Left renal pelvis (tissue), 4 donors: ENCODE results near the gene ING5. TPM values are rescaled to one million over a fixed set of nuclear protein-coding genes. Genes with fewer than 3 reads are reported as not detected.
"Not testable (repeated sequence)": the region's sequence is repeated elsewhere in the genome, so short reads cannot be mapped to it uniquely, and the experiment has no call there.

Experiments used
- DNase-seq, 4 donors: peaks; one replicate each; pipeline ENCODE4 v3.0.0-alpha.2; 2013; ENCODE audit warnings: low read depth in 4 of 4, low spot score in 3 of 4
- polyA plus RNA-seq, 4 donors: library from polyadenylated mRNA; unstranded; fragments of 120-200 nt; gene quantifications; one replicate each; pipeline ENCODE4 v1.2.1, GENCODE V29; 2013; ENCODE audit not compliant: insufficient read length in 4 of 4

ING5 gene
- polyA plus RNA-seq, 4 donors = 28.9 to 55.8 (median 38.9) TPM

DNA sequence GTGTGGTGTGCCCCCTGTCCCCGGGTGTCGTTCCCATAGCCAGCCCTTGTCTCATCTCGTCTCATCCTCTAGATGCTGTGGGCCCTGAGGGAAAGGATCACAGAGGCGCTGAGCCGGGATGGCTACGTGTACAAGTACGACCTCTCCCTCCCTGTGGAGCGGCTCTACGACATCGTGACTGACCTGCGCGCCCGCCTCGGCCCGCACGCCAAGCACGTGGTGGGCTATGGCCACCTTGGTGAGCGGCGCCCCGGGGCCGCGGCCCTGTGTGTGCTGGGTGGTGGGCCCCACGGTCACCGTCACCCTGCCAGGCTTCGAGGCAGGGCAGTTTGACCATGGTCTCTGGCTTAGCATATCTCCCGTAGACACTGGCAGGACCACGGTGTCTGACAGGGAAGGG, 53.9 kb downstream of the ING5 start:
- DNase-seq = no peak

DNA sequence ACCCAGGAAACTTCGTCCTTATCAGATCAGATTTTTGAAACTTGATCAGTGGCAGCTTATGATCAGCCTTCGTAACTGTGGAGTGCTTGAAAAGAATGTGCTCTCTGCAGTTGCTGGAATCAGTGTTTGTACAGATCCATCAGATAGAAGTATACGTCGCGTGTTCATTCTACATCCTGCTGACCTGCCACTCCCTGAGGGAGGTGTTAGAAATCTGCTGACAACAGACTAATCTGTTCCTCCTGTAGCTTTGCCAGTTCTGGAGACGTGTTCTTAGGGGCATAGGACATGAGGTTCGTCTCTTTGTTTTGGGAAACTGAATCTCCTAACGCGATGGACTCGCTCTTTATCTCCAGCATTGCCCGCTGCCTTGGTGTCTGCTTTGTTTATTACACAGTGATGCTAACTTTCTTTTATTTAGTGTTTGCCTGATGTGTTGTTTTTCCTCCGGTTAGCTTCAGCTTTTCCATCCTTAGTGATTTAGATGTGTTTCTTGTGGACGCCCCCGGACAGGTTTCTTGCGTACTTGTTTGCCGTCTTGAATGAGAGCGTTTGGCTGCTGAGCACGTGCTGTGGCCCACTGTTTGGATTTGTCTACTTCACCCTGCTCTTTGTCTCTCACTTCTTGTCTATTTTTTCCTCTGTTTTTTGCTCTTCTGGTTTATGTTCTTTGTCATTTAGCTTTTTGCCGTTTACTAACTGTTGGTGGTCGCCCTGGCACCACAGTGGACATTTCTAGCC, 57.4 kb downstream of the ING5 start:
- DNase-seq = no peak

DNA sequence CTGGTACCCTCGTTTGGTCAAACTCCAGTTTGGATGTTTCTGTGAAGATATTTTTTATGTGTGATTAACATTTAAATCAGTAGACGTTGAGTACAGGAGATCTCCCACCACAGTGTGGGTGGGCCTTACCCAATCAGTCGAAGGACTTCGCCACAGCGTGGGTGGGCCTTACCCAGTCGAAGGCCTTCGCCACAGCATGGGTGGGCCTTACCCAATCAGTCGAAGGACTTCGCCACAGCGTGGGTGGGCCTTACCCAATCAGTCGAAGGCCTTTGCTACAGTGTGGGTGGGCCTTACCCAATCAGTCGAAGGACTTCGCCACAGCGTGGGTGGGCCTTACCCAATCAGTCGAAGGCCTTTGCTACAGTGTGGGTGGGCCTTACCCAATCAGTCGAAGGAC, 58.1 kb downstream of the ING5 start:
- DNase-seq = not testable (repeated sequence)

GRCh38 chr2:241760301-241760771, 58.5 kb downstream of the ING5 start:
- no peak for DNase-seq

- DNase-seq = no peak
These were observed 60.6 kb downstream of the ING5 start for GRCh38 chr2:241762321-241762932.

DNA sequence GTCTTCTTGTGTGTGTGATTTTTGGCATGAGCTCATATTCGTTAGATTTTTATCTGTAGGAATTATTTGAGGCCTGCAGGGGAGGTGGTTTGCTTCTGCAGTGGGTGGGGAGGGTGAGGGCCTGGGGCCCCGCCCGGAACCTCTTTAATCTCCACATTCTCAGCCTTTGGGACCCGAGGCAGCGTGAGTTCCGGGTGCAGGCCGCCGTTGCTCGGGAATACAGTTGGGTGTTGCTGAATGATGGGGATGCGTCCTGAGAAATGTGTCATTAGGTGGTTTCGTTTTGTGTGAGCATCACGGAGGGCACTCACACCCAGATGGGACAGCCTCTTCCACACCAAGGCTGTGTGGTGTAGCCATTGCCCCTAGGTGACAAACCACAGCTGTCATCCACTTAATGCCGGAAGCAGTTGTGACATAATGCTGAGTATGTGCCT, 61.1 kb downstream of the ING5 start:
- DNase-seq = no peak

DNA sequence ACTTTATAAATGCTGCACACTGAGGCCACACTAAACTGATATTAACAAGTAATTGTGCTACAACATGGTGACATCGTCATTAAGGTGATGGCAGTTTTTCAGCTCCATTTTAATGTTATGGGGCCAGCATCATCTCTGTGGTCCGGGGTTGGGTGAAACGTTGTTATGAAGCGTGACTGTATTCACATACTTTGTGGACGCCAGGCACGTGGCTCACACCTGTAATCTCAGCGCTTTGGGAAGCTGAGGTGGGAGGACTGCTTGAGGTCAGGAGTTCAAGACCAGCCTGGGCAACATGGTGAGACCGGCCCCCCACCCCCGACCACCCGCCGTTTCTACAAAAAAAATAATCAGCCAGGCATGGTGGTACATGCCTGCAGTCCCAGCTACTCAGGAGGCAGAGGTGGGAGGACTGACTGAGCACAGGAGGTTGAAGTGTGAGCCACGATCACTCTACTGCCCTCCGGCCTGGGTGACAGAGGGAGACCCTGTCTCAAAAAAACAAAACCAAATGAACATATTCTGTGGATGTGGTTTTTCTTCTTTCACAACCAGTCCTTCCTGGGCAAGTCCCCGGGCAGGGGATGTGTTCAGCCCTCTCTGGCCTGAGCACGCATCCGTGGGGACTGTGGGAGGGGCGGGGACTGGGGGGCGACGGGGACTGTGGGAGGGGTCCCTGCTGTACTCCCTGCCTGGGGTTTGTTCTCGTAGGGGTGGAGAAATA, 61.9 kb downstream of the ING5 start:
- DNase-seq = no peak

DNA sequence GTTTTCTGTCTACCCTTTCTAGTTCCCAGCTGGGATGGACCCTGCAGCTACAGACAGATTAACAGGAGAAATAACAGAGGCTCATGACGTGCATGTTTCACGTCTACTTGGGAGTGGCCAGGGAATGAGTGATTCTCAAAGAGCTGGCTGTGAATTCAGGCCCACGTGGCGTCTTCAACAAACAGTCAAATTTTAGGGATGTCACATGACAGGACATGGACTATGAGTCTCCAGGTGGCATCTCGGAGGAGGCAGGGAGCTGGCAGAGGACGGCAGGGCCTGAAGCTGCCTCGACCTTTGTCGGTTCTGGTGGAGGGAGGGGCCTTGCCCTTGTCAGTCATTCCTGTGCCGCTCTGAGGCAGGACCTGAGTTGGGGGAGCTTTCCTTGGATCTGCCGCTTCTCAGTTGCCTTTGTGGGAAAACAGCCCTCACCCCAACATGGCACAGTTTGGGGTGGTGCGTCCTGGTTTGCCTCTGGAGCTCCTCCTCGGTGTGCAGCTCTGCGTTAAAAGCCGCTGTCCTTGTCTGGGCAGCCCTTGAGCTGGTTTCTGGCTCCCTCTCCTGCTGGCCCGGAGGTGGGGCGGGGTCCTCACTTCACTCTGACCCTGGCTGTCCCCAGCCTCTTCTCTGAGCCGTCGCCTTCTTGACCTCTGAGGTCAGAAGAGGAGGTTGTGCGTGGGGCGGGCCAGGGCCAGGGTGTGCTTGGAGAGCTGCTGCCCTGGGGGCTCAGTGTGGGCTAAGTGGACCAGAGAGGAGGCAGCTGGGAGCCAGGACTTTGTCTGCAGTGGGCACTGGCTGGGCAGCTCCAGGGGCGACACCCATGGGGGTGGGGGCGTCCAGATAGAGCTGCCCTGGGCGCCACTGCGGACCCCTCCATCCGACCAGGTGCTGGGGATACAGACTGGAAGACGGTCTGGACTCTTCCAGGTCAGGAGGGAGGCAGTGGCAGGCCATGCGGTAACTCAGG, 62.7 kb downstream of the ING5 start:
- DNase-seq = no peak

DNA sequence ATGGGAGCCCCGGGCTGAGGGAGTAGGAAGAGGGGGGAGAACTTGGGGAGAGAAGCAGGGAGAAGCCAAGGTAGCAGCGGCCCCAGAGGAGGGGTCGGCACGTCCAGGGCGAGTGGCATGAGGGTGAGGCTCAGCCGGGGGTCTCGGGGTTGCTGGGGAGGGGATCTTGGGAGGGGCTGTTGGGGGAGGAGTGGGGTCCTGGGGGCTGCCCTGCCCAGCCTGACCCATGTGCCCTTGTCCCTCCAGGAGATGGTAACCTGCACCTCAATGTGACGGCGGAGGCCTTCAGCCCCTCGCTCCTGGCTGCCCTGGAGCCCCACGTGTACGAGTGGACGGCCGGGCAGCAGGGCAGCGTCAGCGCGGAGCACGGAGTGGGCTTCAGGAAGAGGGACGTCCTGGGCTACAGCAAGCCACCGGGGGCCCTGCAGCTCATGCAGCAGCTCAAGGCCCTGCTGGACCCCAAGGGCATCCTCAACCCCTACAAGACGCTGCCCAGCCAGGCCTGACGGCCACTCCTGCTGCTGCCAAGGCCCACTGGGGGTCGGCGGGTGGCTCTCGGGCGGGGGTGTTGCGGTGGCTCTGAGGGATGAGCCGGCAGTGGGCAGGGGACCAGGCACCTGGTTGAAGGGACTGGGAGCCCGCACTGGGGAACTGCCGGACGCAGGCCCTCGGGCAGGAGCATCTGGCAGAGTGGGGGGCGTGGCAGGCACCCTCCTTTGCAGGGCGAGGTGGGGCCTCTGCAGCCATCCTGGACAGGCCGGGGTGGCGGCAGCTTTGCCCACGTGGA, 65.8 kb downstream of the ING5 start:
- no peak for DNase-seq

- DNase-seq = no peak
These were observed 66.4 kb downstream of the ING5 start for GRCh38 chr2:241768251-241768711.

GRCh38 chr2:241768850-241769249, 67.0 kb downstream of the ING5 start:
- no peak for DNase-seq

GRCh38 chr2:241769819-241770184, 68.0 kb downstream of the ING5 start:
- no peak for DNase-seq

DNA sequence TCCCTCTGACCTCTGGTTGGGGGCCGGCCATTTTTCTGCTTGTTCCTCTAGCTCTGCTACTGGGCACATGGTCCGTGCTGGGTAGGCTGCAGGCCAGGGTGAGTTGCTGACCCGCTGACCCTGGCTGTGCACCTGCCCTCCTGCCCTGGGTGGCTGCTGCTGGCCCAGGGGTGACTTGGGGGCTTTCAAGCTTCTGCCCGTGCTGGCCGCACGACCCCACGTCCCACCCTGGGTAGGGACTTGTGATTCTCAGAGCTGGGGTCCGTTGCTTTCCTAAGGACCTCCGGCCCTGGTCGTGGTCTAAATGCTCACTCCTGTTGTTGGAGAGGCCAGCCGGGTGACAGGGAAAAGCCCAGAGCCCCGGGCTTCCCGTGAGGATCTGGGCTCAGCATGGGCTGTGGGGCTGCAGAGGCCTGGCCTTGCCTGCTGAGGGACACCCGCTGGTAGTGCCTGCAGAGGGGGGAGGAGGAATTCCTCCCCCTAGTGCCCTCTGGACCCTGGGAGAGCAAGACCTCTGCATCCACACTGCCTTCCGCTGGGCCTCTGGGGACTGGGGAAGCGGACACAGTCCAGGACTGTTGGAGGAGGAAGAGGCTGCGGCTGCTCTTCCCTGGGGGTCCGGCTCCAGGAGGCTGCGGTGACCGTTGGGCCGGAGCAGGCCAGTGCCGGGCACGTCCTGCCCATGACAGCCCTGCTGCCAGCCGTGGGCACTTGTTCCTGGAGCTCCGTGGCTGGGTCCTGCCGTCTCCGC, 68.5 kb downstream of the ING5 start:
- DNase-seq = no peak

DNA sequence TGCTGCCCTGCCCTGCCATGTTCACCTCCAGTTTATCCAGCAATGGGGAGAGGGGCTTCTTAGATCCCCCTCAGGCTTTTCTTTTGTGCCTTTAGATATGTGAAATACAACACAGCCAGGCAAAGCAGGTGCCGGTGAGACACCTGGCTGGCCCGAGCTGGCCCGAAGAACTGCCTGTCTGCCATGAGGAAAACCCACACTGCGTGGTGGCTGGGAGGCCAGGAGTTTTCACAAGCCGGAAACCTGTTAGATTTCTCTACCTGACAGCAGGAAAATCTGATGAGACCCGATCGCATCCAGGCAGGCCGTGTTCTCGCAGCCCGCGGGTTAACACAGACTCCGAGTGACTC, 69.1 kb downstream of the ING5 start:
- DNase-seq = no peak

DNA sequence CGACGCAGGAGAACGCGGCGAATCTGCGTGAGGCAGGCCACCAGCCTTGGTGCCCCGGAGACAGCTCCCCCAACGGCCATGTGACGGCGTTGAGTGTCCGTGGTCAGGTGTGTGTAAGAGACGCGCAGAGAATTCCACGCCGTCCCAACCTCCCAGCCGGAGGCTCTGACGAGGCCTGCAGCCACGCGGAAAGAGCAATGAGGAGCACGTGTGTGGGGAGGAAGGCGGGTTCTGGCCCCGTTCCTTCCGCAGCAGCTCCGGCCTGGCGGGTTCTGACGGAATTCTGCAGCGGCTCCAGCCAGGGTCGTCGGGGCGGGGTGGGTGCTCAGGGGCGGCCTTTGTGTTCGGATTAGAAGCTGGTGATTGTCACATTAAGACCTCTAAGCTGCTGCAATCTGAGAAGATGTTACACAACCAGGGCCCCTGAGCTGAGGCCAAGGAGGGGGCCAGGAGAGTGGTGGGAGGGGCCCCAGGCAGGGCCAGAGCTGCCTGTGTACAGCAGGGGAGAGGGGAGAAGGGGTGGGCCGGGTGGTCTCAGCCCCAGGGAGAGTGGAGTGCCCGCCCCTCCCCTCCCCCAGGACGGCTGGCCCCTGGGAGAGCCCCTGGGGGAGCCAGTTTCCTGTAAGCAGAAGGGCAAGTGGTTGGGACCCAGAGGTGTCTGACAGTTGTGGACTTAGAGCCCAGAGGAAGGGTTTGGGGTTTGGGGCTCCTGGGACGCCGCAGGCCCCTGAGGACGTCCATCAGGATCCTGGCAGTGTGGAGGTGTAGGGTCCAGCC, 69.6 kb downstream of the ING5 start:
- no peak for DNase-seq

DNA sequence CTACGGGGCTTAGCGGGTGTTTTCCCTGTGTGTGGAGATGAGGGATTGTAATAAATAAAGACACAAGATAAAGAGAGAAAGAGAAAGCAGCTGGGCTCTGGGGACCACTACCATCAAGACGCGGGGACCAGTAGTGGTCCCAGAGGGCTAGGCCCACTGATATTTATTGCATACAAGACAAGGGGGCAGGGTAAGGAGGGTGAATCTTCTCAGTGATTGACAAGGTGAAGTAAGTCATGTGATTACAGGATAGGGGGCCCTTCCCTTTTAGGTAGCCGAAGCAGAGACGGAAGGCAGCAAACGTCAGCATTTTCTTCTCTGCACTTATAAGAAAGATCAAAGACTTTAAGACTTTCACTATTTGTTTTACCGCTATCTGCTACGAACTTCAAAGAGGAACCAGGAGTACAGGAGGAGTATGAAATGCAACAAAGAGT, 70.2 kb downstream of the ING5 start:
- no peak for DNase-seq

DNA sequence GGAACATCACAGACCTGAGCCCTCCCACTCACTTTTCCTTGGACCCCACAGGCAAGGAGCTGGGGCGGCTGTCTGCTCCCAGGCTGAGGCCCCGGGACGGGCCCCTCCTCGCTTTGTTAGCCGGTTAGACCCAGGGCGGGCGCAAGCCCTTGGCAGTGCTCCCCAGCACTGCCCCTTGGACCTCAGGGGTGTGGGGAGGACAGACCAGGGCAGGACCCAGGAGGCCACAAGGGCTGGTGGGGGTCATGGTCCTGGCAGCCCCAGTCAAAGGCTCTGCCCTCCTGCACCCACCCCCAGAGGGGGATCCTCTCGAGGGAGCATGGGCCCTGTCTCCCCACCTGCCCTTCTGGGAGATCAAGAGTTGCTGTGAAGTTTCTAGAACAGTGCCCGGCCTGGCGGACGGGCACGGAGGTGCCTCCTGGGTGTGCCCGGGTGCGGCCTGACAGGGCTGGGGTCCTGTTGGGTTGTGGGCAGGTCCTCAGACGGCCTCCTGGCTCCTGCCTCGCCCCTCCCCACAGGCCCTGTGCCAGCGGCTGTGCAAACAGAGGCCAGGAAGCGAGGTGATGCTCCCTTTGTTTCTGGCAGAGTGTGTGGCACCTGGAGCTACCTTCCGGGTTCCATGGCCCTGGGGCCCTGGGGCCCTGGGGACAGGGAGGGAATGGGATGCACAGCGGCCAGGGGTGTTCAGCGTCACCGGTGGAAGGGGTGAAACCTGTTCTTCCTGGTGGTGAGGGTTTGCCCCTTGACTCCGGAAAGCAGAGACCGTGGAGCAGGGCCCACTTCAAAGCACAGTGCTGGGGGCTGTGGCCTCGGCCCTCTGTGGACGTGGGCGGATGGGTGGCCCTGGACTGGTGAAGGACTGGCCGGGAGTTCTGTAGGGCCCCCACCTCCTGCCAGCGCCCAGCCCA, 71.9 kb downstream of the ING5 start:
- DNase-seq = no peak
